KG1 (cell line): Measurements from ENCODE around the gene GRHL1.
"Not testable (repeated sequence)": the region's sequence is repeated elsewhere in the genome, so short reads cannot be mapped to it uniquely, and the experiment has no call there.

Experiments
- DNase-seq: peaks from one replicate; lab custom pipeline; 2025; lab: John Stamatoyannopoulos, UW

Gene GRHL1, protein sequence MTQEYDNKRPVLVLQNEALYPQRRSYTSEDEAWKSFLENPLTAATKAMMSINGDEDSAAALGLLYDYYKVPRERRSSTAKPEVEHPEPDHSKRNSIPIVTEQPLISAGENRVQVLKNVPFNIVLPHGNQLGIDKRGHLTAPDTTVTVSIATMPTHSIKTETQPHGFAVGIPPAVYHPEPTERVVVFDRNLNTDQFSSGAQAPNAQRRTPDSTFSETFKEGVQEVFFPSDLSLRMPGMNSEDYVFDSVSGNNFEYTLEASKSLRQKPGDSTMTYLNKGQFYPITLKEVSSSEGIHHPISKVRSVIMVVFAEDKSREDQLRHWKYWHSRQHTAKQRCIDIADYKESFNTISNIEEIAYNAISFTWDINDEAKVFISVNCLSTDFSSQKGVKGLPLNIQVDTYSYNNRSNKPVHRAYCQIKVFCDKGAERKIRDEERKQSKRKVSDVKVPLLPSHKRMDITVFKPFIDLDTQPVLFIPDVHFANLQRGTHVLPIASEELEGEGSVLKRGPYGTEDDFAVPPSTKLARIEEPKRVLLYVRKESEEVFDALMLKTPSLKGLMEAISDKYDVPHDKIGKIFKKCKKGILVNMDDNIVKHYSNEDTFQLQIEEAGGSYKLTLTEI

DNA sequence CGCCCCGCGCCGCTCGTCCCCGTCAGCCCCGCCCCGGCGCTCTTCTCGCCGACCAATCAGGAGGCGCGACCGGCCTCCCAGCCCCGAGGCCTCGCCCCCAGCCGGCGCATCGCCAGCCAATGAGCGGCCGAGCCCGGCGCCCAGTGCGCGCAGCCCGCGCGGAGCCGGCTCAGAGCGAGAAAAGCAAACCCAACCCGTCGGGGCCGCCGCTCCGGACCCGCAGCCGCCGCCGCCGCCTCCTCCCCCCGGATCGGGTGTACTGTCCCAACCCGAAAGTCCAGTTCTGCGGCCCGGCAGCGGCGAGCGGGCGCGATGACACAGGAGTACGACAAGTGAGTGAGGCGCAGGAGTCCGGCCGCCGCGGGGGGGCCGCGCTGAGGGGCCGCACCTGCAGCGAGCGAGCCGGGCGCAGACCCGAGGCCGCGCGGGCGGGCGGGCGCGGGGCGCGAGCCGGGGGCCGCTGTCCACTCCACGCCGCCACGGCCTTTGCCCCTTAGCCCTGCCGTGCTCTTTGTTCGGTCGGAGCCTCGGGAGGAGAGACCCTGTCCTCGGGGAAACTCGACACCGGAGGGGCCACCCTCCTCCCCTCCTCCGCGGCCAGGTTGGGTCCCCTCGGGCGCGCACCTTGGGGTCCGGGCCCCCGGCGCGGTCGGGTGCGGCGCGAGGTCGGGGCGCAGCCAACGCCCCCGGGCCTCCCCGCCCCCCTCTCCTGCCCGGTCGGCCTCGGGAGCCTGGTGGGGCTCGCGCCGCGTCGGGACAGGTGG is at the start of gene GRHL1:
TSS of gene GRHL1 (plus strand) at position 172 of the 764 bp plus-strand sequence. CDS start at position 313, 141 bp downstream.
- DNase-seq, result peak; percentile 62

- DNase-seq, result no peak
Observed at GRCh38 chr2:9905413-9905812, 46.1 kb upstream of the GRHL1 start.

DNA sequence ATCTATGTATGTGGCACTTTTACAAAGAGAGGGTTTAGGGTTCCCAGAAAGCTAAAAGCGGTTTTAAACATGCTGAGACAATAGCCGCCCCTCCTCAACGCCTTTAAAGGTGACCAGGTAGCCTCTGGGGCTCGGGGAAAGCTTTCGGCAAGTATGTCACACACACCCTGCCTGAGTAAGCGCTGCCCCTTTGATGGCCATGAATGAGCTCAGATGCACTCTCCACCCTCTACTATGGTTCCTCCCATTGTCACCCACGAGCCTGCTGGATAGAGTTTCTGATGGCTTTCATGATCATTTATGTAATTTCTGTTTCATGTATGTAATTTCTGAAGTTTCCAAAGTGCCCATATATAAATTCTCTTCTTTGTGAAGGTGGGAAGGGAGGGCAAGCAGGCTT is 44.1 kb upstream of the GRHL1 start:
- no peak for DNase-seq

DNA sequence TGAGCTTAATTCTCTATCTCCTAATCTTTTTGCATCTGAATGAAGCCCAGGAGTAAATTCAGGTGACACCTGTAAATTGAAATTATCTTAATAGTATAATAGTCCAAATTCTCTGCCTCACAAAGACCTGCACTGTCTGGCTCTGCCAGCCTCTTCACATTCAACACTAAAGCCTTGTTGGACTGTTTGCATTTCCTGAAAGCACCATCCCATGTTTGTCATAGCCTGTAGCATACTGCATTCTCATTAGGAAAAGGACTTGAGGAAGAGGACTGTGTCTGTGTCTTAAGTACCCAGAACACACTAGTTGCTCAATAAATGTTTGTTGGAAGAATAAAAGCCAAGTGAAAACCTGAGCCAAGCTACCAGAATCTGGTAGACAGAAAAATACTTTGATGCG is 42.9 kb upstream of the GRHL1 start:
- no peak for DNase-seq

GRCh38 chr2:9909106-9909505 is 42.4 kb upstream of the GRHL1 start:
- no peak for DNase-seq

DNA sequence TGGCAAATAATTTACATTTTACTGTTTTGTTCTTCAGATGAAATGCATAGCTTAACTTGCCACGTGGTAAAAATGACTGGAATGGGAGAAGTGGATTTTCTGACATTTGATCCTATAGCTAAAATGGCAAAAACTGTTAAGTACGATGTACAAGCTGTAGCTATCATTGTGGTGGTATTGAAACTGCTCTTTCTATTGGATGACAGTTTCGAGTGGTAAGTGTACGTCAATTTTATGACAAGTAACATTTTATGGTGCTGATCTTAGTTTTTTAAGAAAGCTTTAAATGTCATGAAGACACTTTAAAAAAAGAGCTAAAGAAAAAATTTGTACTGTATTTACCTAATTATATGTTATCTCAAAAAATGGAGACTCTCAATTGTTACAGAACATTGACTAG is 40.8 kb upstream of the GRHL1 start:
- no peak for DNase-seq

- no peak for DNase-seq
Observed at GRCh38 chr2:9912468-9912867, 39.0 kb upstream of the GRHL1 start.

- no peak for DNase-seq
Observed at GRCh38 chr2:9914384-9915065, 37.0 kb upstream of the GRHL1 start.

DNA sequence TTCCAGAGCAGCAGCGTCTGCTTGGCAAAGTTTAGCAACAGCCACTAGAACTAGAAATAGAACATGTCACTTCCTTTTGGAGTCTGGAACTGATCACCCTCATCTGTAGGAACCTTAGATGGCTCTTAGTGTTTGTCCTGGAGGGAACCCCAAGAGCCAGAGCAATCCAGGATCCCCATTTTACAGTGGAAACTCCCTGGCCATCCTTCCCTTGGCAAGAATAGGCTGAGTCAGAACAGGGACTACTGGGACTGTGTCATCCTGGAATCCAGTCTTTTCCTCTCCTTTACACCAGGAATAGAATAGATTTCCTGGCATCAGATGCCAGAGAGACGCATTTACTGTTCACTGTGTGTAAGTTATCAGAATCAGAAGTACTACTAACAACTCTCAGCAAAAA is 33.2 kb upstream of the GRHL1 start:
- no peak for DNase-seq

GRCh38 chr2:9919512-9919911 is 32.0 kb upstream of the GRHL1 start:
- DNase-seq, result no peak

GRCh38 chr2:9927020-9927419 is 24.5 kb upstream of the GRHL1 start:
- not testable (repeated sequence) for DNase-seq

DNA sequence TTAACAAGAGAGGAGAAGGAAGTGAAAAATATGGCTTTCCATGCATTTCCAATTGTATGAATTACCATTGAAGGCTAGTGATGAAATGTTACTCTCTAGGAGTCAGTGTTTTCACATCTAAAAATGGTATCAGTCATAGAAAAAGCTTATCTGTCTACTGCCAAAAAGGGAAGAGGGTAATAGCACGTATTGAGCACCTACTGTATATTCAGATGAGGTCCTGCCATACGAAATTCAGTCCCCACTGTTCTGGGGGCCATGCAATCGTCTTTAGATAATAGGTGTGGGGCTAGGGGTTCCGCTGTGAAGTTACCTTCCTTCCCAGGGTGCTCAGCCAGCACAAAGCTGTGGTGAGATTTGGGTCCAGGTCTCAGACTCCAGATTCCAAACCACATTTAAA is 14.2 kb upstream of the GRHL1 start:
- DNase-seq, result no peak

DNA sequence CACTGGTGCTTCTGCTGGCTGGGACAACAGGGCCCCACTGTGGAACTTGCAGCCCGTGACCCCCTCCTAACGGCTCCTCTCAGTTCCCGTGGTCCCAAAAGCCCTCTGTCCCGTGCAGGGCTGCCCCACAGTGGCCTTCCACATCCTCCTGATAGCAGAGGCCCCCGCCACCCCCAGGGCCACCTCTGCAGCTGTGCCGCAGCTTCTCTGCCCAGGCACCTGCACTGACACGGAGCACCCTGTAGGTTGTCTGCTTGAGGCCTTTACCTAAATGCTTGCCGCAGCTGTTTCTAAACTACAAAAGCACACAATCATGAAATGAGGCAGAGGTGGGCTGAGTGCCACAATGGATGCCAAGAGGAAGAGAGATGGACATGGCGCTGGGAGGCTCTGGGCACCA is 13.5 kb upstream of the GRHL1 start:
- no peak for DNase-seq

- DNase-seq, result no peak
Observed at GRCh38 chr2:9939587-9940485, 11.7 kb upstream of the GRHL1 start.

GRCh38 chr2:9941196-9941995 is 10.1 kb upstream of the GRHL1 start:
- DNase-seq, result no peak

GRCh38 chr2:9941996-9942390 is 9.5 kb upstream of the GRHL1 start:
- no peak for DNase-seq

DNA sequence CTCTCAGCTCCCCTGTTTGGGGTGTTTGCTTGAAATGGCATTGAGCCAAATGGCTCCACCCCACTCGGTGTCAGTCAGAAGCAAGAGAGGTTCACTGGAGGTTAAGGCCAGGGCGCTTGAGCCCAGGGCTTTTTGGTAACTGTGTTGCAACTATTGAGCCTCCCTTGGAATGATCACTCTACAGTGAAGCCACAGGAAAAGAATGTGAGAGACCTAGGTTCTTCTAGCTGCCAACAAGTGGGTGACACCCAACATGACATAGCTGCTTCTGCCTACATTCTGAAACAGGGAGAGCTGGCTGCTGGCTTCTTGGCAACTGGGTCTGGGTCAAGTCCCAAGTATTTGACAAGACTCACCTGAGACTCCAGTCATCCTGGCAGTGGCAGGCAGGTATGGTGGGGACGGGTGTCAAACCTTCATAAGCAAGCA is 7.1 kb upstream of the GRHL1 start:
- no peak for DNase-seq

DNA sequence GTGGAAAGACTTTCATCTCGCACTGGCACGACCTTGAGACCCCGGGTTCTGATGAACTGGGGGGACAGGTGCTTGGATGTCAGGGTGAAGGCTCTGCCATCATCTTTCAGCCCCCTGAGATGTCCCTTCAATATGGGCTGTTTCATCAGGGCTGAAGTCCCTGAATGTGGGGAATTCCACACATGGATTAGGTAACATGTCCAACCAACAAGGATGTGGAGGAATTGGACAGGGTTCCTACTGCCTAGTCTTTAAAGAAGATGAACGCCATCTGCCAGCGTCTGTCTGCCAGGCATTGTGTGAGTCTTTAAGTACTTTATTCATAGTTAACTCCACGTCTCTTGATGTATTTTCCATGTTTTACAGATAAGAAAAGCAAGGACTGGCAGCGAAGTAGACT is 5.9 kb upstream of the GRHL1 start:
- DNase-seq, result no peak

- no peak for DNase-seq
Observed at GRCh38 chr2:9946076-9946475, 5.4 kb upstream of the GRHL1 start.

- DNase-seq, result no peak
Observed at GRCh38 chr2:9946818-9947217, 4.7 kb upstream of the GRHL1 start.
